HL-60/S4 (cell line): ENCODE results near the gene SNRNP200.
"Not testable (repeated sequence)": the region's sequence is repeated elsewhere in the genome, so short reads cannot be mapped to it uniquely, and the experiment has no call there.

Source experiments
- in situ Hi-C: fragments of 300-500 bp; cut with MboI; formaldehyde crosslinking; loops from 2 replicates; pipeline ENCODE4 v1.14.3; 2022; ENCODE audit warnings: low sequenced_read_pairs

SNRNP200 gene

GRCh38 chr2:96325041-96325883 lies 19.9 kb upstream of the SNRNP200 start, which contains the start of gene ITPRIPL1:
TSS of gene ITPRIPL1 (plus strand) at chr2:96325317. CDS start at chr2:96325840, 523 bp downstream.
- in situ Hi-C loops = no loop called here

GRCh38 chr2:96324721-96325040 lies 19.3 kb upstream of the SNRNP200 start:
- in situ Hi-C loops = no loop called here

- in situ Hi-C loops = no loop called here
Measured at GRCh38 chr2:96323849-96324248, 18.5 kb upstream of the SNRNP200 start.

- in situ Hi-C loops = no loop called here
Measured at GRCh38 chr2:96320728-96321622, 15.6 kb upstream of the SNRNP200 start.

- in situ Hi-C loops = no loop called here
Measured at GRCh38 chr2:96320326-96320725, 15.0 kb upstream of the SNRNP200 start.

- in situ Hi-C loops = no loop called here
Measured at GRCh38 chr2:96319396-96319795, 14.1 kb upstream of the SNRNP200 start.

GRCh38 chr2:96318723-96319122 lies 13.4 kb upstream of the SNRNP200 start:
- in situ Hi-C loops = no loop called here

- in situ Hi-C loops = no loop called here
Measured at GRCh38 chr2:96317584-96317997, 12.2 kb upstream of the SNRNP200 start.

- in situ Hi-C loops = no loop called here
Measured at GRCh38 chr2:96316999-96317398, 11.7 kb upstream of the SNRNP200 start.

GRCh38 chr2:96315400-96316071 lies 10.2 kb upstream of the SNRNP200 start:
- in situ Hi-C loops = no loop called here

- in situ Hi-C loops = no loop called here
Measured at GRCh38 chr2:96315005-96315399, 9.7 kb upstream of the SNRNP200 start.

- in situ Hi-C loops = no loop called here
Measured at GRCh38 chr2:96308248-96308647, 2.9 kb upstream of the SNRNP200 start.

- in situ Hi-C loops = no loop called here
Measured at GRCh38 chr2:96306370-96306769, 1.0 kb upstream of the SNRNP200 start.

GRCh38 chr2:96305979-96306308 lies 598 bp upstream of the SNRNP200 start:
- in situ Hi-C loops = no loop called here

- in situ Hi-C loops = no loop called here
Measured at GRCh38 chr2:96304606-96305005, 740 bp downstream of the SNRNP200 start.

GRCh38 chr2:96301865-96302264 lies 3.5 kb downstream of the SNRNP200 start:
- in situ Hi-C loops = no loop called here

GRCh38 chr2:96296925-96297324 lies 8.4 kb downstream of the SNRNP200 start:
- in situ Hi-C loops = no loop called here

GRCh38 chr2:96294271-96294670 lies 11.1 kb downstream of the SNRNP200 start:
- in situ Hi-C loops = not testable (repeated sequence)

GRCh38 chr2:96291751-96292150 lies 13.6 kb downstream of the SNRNP200 start:
- in situ Hi-C loops = no loop called here

GRCh38 chr2:96287273-96287856 lies 18.0 kb downstream of the SNRNP200 start:
- in situ Hi-C loops = no loop called here
